Activated CD8-positive, alpha-beta memory T cell treated with anti-CD3 and anti-CD28 coated beads, Interleukin-2, amount 50 U/mL, for 24 hours (primary cell): ENCODE results near the gene FBXO48.

Source experiments
- DNase-seq: peaks from one replicate; pipeline ENCODE4 v3.0.0-alpha.2; 2020; ENCODE audit errors: extremely low read depth

Gene FBXO48

DNA sequence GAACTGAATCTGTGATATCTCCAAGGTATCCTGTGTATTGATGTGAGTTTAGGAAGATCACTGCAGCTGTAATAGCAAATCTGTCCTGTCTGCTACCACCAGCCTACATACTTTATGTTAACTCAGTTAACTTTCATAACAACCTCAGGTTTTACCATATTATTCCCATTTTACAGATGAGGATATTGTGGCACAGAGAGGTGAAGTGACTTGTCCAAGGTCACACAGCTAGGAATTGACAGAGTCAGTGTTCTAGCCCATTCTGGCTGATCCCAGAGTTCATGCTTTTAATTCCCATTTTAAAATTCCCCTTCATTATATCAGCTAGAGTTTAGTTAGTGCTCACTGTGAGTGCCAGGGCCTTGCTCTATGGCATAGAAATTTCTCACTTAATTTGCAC lies 52.6 kb downstream of the FBXO48 start:
- DNase-seq, result no peak

DNA sequence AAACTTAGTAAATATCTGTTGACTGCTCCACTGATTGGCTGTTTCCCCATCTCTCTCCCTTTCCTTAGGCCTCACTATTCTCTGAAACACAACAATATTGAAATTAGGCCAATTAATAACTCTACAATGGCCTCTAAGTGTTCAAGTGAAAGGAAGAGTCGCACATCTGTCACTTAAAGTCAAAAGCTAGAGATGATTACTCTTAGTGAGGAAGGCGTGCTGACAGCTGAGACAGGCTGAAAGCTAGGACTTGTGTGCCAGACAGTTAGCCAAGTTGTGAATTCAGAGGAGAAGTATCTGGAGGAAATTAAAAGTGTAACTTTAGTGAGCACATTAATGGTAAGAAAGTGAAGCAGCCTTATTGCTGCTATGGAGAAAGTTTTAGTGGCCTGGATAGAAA lies 53.6 kb downstream of the FBXO48 start:
- no peak for DNase-seq

DNA sequence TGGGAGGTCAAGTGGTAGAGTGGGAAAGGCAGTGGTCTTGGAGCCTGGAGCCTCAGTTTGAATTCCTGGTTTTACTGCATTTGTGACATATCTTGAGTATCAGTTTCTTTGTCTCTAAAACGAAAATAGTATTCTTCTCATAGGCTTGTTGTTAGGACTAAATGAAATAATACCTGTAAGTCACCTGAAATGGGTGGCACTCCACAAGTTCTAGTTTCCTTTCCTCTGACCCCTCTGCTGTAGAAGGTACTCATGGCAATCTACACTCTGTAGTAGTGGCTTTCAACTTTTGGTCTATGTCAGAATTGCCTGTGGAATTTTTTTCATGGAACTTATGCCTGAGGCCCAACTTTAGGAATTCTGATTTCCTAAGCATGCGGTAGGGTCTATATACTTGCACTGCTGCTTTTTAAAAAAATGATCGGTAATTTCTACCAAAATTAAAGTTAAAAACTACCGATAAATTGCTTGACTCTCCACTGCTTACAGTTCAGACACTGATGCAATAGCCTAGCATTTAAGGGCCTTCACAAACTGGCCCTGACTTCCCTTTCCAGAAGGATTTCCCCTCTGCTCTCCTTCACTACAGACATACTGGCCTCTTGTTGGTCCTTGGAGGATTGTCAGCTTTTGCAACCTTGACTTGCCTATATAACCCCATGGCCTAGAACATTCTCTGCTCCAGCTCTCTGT lies 54.8 kb downstream of the FBXO48 start:
- no peak for DNase-seq

- DNase-seq, result no peak
Measured at GRCh38 chr2:68411397-68412126, 55.5 kb downstream of the FBXO48 start.
